ENCODE results near the gene MAGEA12. TPM values are rescaled to one million over a fixed set of nuclear protein-coding genes. Genes with fewer than 3 reads are reported as not detected.

The MAGEA12 gene
- total RNA-seq, 4 donors from 2014 or later, result not detected

Other genes starting within 250 kb of the MAGEA12 start
- gene GABRQ, start 95.9 kb upstream of the MAGEA12 start, total RNA-seq, result under 1 TPM in 2 of 4 donors, not detected in 2; 0.09 to 0.12 TPM
- not detected for gene MAGEA3, start 35.0 kb upstream of the MAGEA12 start, total RNA-seq
- gene CSAG2, start 24.5 kb upstream of the MAGEA12 start, total RNA-seq, result not detected
- not detected for gene MAGEA2B, start 19.1 kb upstream of the MAGEA12 start, total RNA-seq
- gene CSAG1, start within 50 bp of the MAGEA12 start, total RNA-seq, result not detected
- not detected for gene MAGEA2, start 20.1 kb downstream of the MAGEA12 start, total RNA-seq
- not detected for gene CSAG3, start 25.5 kb downstream of the MAGEA12 start, total RNA-seq
- gene MAGEA6, start 35.9 kb downstream of the MAGEA12 start, total RNA-seq, result not detected
- gene CETN2, start 97.0 kb downstream of the MAGEA12 start, total RNA-seq, result 10 to 100 TPM; 17.3 to 28.8 (median 19.7) TPM
- gene NSDHL, start 97.3 kb downstream of the MAGEA12 start, total RNA-seq, result 10 to 100 TPM; 13.2 to 55.3 (median 25.9) TPM
- gene ZNF185, start 164.3 kb downstream of the MAGEA12 start, total RNA-seq, result 10 to 100 TPM in 2 of 4 donors, 1 to 10 TPM in 2; 5.2 to 13.4 (median 9.0) TPM